Stimulated activated CD8-positive, alpha-beta memory T cell treated with anti-CD3 and anti-CD28 coated beads, Interleukin-12 subunit alpha, Interleukin-12 subunit beta, amount 100 ng/mL, for 24 hours (primary cell): ENCODE data around the gene CGB7.
"Not testable (repeated sequence)": the region's sequence is repeated elsewhere in the genome, so short reads cannot be mapped to it uniquely, and the experiment has no call there.

ENCODE experiments used
- DNase-seq: peaks from one replicate; pipeline ENCODE4 v3.0.0-alpha.2; 2020; ENCODE audit errors: extremely low read depth

The CGB7 gene

GRCh38 chr19:49073514-49074378 lies 16.2 kb upstream of the CGB7 start:
- no peak for DNase-seq

DNA sequence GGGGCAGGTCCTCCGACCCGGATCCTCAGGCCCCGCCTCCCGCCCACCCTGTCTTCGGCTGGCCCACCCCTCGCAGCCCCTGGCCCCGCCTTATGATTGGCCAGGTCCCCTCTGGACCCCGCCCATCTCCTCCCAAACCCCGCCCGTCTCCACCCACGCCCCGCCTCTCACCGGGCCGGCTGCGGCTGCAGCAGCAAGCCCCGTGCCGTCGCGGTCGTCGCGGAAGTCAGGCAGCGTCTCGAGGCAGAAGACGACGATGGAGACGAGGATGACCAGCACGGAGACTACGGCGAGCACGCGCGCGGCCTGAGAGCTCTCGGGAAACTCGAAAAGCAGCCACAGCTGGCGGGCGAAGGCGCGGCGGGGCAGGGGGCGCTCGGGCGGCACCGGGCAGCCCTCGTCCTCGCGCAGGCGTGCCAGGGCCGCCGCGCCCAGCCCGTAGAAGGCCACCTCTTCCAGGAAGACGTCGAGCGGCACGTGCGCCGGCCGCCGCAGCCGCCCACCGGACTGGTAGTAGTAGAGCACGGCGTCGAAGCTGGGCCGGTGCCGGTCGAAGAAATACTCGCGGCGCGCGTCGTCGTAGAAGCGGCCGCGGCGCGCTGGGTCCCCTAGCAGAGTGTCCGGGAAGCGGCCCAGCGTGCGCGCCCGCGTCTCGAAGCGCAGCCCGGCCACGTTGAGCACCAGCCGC lies 14.5 kb upstream of the CGB7 start:
- DNase-seq: no peak

- DNase-seq: no peak
These were observed 12.9 kb upstream of the CGB7 start for GRCh38 chr19:49070416-49070815.

GRCh38 chr19:49069026-49069425 lies 11.5 kb upstream of the CGB7 start:
- DNase-seq: no peak

DNA sequence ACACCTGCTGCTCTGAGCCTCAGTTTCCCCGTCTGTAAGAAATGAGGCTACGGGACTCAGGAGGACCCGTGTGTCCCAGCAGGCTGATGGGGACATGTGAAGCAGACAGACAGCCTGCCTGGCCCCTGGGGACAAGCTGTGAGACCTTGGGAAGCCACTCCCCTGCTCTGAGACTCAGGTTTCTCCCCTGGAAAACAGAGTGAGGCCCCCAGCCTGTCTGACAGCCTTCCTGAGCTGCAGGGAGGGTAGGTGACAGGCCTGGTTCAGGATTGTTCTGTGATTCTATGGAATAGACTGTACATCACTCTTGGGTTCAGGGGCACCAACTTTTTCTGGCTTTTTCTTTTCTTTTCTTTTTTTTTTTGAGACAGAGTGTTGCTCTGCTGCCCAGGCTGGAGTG lies 10.0 kb upstream of the CGB7 start:
- DNase-seq: no peak

GRCh38 chr19:49065905-49066512 lies 8.5 kb upstream of the CGB7 start:
- DNase-seq: no peak

- DNase-seq: no peak
These were observed 7.4 kb upstream of the CGB7 start, which contains the start of gene NTF4 for GRCh38 chr19:49064768-49065611. Gene NTF4, minus strand, starts transcription at chr19:49064818. Its CDS starts 2,821 bp downstream, at chr19:49061997.

DNA sequence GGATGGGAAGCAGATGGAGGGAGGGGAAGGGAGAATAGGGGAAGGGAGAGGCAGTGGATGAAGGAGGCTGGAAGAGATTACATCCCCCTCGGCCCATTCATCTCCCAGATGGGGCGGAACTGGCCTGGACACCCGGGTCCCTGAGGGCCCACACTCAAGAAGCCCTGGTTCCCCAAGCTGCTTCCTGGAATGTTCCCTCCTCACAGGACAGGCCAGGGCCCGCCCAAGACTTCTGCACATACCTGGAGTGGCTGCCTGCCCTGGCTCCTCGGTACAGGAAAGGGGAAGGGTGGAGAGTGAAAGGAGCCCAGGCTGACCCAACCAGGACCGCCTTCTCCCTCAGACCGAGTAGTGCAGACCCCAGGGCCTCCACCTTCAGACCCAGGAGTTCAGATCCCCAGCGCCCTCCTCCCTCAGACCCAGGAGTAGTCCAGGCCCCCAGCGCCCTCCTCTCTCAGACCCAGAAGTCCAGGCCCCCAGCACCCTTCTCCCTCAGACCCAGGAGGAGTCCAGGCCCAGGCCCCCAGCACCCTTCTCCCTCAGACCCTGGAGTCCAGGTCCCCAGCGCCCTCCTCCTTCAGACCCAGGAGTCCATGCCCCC lies 6.6 kb upstream of the CGB7 start:
- no peak for DNase-seq

DNA sequence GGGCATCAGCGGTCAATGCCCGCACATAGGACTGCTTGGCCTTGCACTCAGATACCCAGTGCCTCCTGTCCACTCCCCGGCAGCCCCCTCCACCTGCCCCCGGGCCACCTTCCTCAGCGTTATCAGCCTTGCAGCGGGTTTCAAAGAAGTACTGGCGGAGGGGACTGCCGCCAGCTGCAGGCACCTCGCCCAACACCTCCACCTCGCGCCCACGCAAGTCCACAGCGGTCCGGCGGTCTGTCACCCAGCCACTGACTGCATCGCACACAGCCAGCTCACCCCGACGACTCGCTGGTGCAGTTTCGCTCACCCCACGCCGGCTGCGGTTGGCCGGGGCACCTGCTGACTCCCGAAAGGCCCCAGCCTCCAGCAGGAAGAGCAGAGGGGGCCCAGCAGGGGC lies 3.9 kb upstream of the CGB7 start:
- DNase-seq: no peak

DNA sequence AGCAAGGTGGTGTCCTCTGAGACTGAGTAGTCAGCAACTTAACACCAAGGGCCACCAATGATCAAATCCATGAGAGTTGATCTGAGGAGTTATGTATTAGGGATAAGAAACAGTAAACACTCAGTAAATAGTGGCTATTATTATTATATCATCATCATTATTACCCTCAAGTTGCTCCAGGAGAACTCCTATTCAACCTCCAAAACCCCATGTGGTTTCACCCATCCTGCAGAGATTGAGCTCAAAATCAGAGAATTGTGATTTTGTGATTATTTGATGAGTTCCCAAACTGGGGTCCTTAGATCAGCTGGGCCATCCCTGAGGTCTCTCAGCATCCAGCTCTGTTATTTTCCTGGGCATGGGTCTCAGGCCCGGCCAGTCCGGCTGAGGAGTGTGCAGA lies 3.5 kb upstream of the CGB7 start:
- no peak for DNase-seq

DNA sequence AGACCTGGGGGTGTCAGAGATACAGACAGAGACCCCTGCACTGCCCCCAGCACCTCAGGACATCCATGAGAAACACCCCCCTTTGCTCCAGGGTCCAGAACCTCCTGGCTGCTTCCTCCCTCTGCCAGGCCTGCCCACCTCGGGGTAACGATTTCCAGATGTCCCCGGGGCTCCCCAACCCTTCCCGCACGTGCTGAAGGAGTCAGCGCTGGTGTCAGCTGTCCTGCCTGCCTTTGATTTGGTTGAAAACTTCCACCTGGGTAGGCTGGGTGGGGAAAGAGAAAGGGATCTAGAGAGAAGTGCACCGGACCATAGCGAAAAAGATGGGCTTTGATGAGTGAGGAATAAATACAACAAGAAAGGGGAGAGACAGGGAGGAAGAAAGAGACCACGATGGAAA lies 1.5 kb upstream of the CGB7 start:
- no peak for DNase-seq

- no peak for DNase-seq
These were observed 1.0 kb upstream of the CGB7 start for GRCh38 chr19:49058562-49058961.

DNA sequence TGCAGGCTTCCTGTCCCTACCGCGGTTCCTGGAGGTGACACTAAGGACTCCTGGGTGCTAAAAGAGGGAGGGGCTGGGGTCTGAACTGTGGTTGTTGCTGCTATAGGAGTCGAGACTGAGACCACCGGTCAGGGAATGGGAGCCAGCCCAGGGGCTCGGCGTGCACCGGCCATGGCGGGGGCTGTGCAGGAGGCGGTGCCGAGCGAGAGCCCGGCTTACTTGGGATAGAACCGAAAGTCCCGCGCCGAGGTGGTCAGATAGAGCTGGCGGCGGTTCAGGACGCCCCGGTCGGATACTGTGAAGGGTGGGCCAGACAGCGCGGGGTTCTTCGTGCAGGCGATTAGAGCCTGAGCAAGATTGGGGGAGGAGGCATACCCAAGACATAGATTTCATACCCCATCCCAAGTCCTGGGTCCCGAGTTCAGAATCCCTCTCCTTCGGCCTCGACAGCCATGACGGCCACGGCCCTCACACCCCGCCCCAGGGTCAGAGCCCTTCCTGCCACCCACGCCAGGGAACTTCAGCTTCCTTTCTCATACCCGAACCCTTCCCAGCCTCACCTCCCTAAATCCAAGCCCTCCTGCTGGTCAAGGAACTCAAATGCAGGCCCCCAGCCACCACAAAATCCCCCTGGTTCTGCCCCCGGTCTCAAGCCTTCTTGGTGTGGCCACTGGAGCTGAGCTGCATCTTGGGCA lies 500 bp downstream of the CGB7 start:
- not testable (repeated sequence) for DNase-seq

GRCh38 chr19:49056101-49056901 lies 1.2 kb downstream of the CGB7 start:
- DNase-seq: no peak

DNA sequence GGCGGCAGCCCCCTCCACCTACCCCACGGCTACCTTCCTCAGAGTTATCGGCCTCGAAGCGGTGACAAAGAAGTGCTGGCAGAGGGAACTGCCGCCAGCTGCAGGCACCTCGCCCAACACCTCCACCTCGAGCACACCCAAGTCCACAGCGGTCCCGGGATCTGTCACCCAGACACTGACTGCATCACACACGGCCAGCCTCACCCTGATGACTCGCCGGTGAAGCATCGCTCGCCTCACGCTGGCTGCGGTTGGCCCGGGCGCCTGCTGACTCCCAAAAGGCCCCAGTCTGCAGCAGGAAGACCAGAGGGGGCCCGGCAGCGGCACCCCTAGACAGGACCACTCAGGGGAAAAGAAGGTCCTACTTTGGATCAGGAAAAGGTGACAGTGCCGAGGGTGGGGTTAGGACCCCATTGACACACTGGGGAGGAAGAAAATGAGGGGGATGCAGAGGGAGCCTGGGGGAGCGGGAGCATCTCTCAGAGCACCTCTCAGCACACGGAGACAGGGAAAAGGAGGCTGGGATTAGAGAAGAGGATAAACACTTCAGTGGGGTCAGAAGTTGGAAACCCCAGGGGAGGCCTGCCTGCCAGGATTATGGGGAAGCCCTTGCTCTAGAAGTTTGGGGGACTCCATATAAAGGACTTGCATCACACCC lies 7.0 kb downstream of the CGB7 start:
- not testable (repeated sequence) for DNase-seq

- DNase-seq: not testable (repeated sequence)
These were observed 7.7 kb downstream of the CGB7 start for GRCh38 chr19:49049834-49050233.

DNA sequence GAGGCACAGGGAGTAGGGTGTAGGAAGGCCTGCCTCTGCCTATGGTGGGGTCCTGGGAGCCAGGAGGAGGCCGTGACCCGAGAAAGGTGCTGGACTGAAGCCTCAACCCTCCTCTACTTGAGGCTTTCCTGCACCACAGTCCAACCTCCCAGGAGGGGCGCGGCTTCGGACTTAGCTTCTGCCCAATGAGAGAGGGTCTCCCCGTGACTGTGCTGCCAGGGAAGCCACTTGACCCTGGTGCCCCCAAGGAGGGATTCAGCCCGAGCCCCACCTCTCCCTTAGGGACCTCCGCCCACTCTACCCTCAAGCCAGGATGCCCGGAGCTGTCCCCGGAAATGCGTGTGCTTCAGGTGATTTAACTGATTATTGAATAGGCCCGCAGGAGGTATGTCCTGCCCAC lies 8.5 kb downstream of the CGB7 start, which contains the start of gene CGB8:
TSS of gene CGB8 (minus strand) at position 101 of the 400 bp plus-strand sequence. CDS start 372 bp downstream, outside the sequence.
- DNase-seq: not testable (repeated sequence)

DNA sequence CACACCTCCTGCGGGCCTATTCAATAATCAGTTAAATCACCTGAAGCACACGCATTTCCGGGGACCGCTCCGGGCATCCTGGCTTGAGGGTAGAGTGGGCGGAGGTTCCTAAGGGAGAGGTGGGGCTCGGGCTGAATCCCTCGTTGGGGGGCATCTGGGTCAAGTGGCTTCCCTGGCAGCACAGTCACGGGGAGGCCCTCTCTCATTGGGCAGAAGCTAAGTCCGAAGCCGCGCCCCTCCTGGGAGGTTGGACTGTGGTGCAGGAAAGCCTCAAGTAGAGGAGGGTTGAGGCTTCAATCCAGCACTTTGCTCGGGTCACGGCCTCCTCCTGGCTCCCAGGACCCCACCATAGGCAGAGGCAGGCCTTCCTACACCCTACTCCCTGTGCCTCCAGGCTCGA lies 14.0 kb downstream of the CGB7 start, which contains the start of gene CGB5:
TSS of gene CGB5 (plus strand) at position 301 of the 400 bp plus-strand sequence. CDS start 362 bp downstream, outside the sequence.
- not testable (repeated sequence) for DNase-seq

DNA sequence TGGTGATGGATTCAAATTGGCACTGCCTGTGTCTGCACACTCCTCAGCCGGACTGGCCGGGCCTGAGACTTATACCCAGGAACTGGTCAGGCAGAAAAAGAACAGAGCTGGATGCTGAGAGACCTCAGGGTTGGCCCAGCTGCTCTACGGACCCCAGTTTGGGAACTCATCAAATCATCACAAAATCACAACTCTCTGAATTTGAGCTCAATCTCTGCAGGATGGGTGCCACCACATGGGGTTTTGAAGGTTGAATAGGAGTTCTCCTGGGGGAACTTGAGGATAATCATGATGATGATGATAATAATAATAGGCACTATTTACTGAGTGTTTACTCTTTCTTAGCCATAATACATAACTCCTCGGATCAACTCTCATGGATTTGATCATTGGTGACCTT lies 14.9 kb downstream of the CGB7 start:
- DNase-seq: not testable (repeated sequence)
